T-helper 1 cell (primary cell): ENCODE measurements around the gene SBNO1.
"Not testable (repeated sequence)": the region's sequence is repeated elsewhere in the genome, so short reads cannot be mapped to it uniquely, and the experiment has no call there.

ENCODE experiments used
- DNase-seq, 5 donors: peaks; one replicate each; pipeline ENCODE4 v3.0.0-alpha.2; 2012 to 2020

The SBNO1 gene

GRCh38 chr12:123268850-123269249 is 95.8 kb downstream of the SBNO1 start:
- no peak for DNase-seq

- DNase-seq, result no peak
These were observed 96.4 kb downstream of the SBNO1 start for GRCh38 chr12:123267991-123268843.

- DNase-seq, result no peak
These were observed 97.2 kb downstream of the SBNO1 start for GRCh38 chr12:123267335-123267920.

GRCh38 chr12:123266679-123267277 is 97.9 kb downstream of the SBNO1 start:
- no peak for DNase-seq

- DNase-seq, result no peak
These were observed 98.6 kb downstream of the SBNO1 start for GRCh38 chr12:123265851-123266678.

- DNase-seq, result no peak
These were observed 100.0 kb downstream of the SBNO1 start for GRCh38 chr12:123264642-123265041.

GRCh38 chr12:123263196-123263817 is 101.3 kb downstream of the SBNO1 start:
- DNase-seq, result no peak

- DNase-seq, result no peak
These were observed 103.5 kb downstream of the SBNO1 start for GRCh38 chr12:123261196-123261595.

- no peak for DNase-seq
These were observed 104.6 kb downstream of the SBNO1 start for GRCh38 chr12:123260081-123260480.

GRCh38 chr12:123258593-123258992 is 106.1 kb downstream of the SBNO1 start:
- DNase-seq, result no peak

- no peak for DNase-seq
These were observed 109.7 kb downstream of the SBNO1 start for GRCh38 chr12:123254853-123255446.

- no peak for DNase-seq
These were observed 110.8 kb downstream of the SBNO1 start for GRCh38 chr12:123253641-123254459.

- DNase-seq, result not testable (repeated sequence)
These were observed 112.3 kb downstream of the SBNO1 start for GRCh38 chr12:123252365-123252764.

GRCh38 chr12:123251403-123252076 is 113.1 kb downstream of the SBNO1 start:
- DNase-seq, result no peak

GRCh38 chr12:123250471-123251383 is 113.9 kb downstream of the SBNO1 start:
- DNase-seq, result no peak

- not testable (repeated sequence) for DNase-seq
These were observed 115.5 kb downstream of the SBNO1 start for GRCh38 chr12:123248996-123249741.

- DNase-seq, result not testable (repeated sequence)
These were observed 116.5 kb downstream of the SBNO1 start for GRCh38 chr12:123248129-123248528.

- DNase-seq, result no peak
These were observed 119.0 kb downstream of the SBNO1 start for GRCh38 chr12:123245678-123246077.
